Fibroblast of villous mesenchyme (primary cell): Measurements from ENCODE around the gene CIT. TPM values are rescaled to one million over a fixed set of nuclear protein-coding genes. Genes with fewer than 3 reads are reported as not detected.
A peak's percentile ranks its signal among the peaks of the same experiment; 100 is the strongest.

ENCODE experiments used
- DNase-seq: peaks from one replicate; pipeline ENCODE4 v3.0.0-alpha.2; 2010; ENCODE audit warnings: low read depth
- H3K4me3 ChIP-seq: 2 replicates; pipeline ENCODE4 v1.5.1; 2011; ENCODE audit warnings: low read depth, mild to moderate bottlenecking, low read length
- total RNA-seq: library from RNA; depleted of rRNA; stranded (reverse); fragments of >200 nt; gene quantifications from 2 replicates; pipeline ENCODE4 v1.2.3, GENCODE V29; 2012
- TF ChIP-seq, protein P1 (sequence below): IDR thresholded peaks from 2 replicates; pipeline ENCODE4 v1.5.1; 2012; ENCODE audit warnings: low read depth, mild to moderate bottlenecking, low read length; ENCODE audit not compliant: insufficient read depth

The CIT gene
- total RNA-seq, 1 donor, result 20.7 TPM

DNA sequence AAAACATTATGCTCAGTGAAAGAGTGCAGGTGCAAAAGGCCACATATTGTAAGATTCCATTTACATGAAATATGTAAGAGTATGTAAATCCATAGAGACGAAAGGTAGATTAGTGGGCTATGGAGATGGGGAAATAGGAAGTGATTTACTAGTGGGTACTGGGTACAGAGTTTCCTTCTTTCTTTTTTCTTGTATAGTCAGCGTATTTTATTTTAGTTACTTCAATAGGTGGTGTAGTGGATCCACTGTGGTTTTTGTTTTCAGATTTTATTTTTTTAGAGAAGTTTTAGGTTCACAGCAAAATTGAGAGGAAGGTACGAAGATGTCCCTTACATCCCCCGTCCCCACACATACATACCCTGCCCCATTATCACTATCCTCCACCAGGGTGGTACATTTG is 6.1 kb upstream of the CIT start:
- H3K4me3 ChIP-seq, result no peak overlapping the region
- no peak for DNase-seq
- TF ChIP-seq, protein P1, sequence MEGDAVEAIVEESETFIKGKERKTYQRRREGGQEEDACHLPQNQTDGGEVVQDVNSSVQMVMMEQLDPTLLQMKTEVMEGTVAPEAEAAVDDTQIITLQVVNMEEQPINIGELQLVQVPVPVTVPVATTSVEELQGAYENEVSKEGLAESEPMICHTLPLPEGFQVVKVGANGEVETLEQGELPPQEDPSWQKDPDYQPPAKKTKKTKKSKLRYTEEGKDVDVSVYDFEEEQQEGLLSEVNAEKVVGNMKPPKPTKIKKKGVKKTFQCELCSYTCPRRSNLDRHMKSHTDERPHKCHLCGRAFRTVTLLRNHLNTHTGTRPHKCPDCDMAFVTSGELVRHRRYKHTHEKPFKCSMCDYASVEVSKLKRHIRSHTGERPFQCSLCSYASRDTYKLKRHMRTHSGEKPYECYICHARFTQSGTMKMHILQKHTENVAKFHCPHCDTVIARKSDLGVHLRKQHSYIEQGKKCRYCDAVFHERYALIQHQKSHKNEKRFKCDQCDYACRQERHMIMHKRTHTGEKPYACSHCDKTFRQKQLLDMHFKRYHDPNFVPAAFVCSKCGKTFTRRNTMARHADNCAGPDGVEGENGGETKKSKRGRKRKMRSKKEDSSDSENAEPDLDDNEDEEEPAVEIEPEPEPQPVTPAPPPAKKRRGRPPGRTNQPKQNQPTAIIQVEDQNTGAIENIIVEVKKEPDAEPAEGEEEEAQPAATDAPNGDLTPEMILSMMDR, result no peak

DNA sequence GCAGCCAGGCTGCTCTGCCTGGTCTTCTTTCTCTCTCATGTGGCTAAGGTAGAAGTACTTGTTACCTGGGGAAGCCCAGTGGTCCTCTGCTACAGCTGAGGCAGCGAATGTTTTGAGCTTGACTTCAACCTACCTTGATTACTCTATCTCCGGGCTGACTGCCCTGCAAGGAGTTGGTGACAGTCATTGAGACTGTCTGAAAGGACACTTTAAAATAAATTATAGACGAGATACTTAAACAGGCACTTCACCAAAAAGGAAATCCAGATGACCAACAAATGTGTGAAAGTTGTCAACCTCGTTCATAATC is 474 bp upstream of the CIT start:
- TF ChIP-seq, protein P1, result no peak
- no peak for DNase-seq

DNA sequence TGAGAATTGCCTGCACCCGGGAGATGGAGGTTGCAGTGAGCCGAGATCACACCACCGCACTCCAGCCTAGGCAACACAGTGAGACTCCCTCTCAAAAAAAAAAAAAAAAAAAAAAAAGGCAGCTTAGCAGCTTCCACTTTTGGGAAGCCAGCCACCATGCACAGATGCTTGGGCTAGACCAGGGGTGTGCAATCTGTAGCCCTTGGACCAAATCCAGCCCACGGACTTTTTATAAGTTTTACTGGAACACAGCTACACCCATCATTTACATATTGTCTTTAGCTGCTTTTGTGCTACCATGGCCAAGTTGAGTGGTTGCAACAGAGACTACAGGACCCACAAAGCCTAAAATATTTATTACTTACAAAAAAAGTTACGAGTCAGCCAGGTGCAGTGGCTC is 6.7 kb downstream of the CIT start:
- no peak overlapping the region for H3K4me3 ChIP-seq
- DNase-seq, result peak; percentile 34

More for the DNA sequence above, 474 bp upstream of the CIT start:
- peak overlapping the region; percentile 93 for H3K4me3 ChIP-seq

DNA sequence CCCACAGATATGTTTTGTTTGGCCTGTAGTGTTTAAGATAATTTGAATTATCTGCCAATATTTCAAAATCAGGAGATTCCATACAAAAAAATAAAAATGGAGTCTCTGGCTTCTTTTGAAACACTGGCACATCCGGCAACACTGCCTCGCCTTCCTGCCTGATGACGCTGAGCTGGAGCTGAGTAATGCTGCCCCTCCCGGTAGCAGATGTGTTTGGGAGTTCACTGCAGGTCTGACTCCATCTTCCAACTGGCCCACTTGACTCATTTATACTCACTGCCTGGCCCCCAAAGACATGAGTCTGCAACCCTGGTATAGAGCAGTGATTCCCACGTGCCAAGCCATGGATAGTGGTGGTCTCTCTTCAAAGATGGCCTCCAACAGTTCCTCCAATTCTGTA is 7.4 kb downstream of the CIT start:
- TF ChIP-seq, protein P1, result no peak
- DNase-seq, result peak; percentile 73
- H3K4me3 ChIP-seq, result no peak overlapping the region

More for the DNA sequence above, 6.7 kb downstream of the CIT start:
- TF ChIP-seq, protein P1, result no peak

DNA sequence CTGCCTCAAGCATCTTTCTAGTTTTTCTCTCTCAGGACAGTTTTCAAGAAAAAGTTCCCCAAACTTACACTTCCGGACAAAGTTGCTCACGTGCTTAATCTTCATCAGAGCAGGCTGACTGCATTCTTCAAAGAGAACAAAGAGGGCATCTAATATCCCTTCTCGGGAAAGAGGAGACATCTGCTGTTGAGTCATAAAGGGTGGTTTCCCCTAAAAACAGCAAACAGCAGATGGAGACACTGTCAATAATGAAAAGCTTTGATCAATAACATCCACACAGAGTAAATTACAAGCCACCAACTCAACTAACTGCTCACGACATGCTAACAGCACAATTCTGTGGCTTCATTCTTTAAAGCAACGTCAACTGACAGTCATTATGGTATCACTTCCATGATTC is 8.1 kb downstream of the CIT start:
- TF ChIP-seq, protein P1, result no peak
- DNase-seq, result no peak
- no peak overlapping the region for H3K4me3 ChIP-seq

DNA sequence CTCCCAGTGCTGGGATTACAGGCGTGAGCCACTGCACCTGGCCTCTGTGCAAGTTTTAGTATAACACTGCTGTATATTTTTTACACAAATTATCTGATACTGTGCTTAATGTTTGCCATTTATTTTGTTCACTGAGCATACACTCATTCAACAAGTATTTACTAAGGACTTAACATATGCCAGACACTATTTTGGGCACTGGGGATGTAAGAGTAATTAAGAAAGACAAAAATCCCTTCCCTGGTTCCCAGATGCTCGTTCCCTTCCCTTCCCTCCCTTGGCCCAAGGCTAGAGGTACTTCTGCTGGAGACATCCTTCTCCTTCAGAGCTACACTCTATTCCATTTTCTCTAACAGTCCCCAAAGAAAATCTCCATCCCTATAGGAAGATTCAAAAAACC is 12.5 kb downstream of the CIT start:
- H3K4me3 ChIP-seq, result no peak overlapping the region
- TF ChIP-seq, protein P1, result no peak
- DNase-seq, result no peak

DNA sequence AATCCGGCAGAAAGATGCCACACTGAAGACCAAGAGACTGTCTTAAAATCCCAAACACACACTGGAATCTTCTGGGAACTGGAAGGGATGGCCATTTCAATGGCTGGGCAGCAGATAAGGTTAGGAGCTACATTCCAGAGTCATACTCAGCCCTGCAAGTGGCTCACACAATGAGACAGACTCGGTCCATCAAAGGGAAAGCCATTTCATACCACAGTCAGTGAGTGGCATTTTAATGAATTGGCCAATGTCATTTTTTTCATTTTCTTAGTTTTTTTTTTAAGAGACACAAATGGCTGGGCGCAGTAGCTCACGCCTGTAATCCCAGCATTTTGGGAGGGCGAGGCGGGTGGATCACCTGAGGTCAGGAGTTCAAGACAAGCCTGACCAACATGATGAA is 17.9 kb downstream of the CIT start:
- no peak overlapping the region for H3K4me3 ChIP-seq
- no peak for DNase-seq
- TF ChIP-seq, protein P1, result no peak
